HAP-1 (cell line): ENCODE data around the gene CLTA.
"Not testable (repeated sequence)": the region's sequence is repeated elsewhere in the genome, so short reads cannot be mapped to it uniquely, and the experiment has no call there.

Experiments
- DNase-seq, 2 experiments: peaks; one replicate each; pipeline ENCODE4 v3.0.0-alpha.2; 2016 to 2020; ENCODE audit warnings: low spot score in 2 of 2
- H3K27me3 ChIP-seq: fragments of 250-450 bp; sonication (Bioruptor Pico); 2 replicates; pipeline ENCODE4 v1.5.1; 2020; ENCODE audit warnings: low read depth, mild to moderate bottlenecking, moderate library complexity
- H3K36me3 ChIP-seq: fragments of 250-450 bp; sonication (Bioruptor Pico); replicated peaks from 2 replicates; pipeline ENCODE4 v1.5.1; 2020; ENCODE audit warnings: mild to moderate bottlenecking
- H3K4me1 ChIP-seq: fragments of 250-450 bp; sonication (Bioruptor Pico); 2 replicates; pipeline ENCODE4 v1.5.1; 2020; ENCODE audit warnings: mild to moderate bottlenecking
- H3K4me3 ChIP-seq: fragments of 250-450 bp; sonication (Bioruptor Pico); 2 replicates; pipeline ENCODE4 v1.5.1; 2020; ENCODE audit warnings: mild to moderate bottlenecking, moderate library complexity
- H3K9me3 ChIP-seq: fragments of 250-450 bp; sonication (Bioruptor Pico); 2 replicates; pipeline ENCODE4 v1.5.1; 2020; ENCODE audit warnings: mild to moderate bottlenecking, moderate library complexity
- in situ Hi-C: fragments of 300-500 bp; cut with MboI; formaldehyde crosslinking; loops from 3 replicates; pipeline ENCODE4 v1.14.3; 2020; ENCODE audit warnings: low sequenced_read_pairs, inconsistent platforms, mixed read lengths

The CLTA gene

DNA sequence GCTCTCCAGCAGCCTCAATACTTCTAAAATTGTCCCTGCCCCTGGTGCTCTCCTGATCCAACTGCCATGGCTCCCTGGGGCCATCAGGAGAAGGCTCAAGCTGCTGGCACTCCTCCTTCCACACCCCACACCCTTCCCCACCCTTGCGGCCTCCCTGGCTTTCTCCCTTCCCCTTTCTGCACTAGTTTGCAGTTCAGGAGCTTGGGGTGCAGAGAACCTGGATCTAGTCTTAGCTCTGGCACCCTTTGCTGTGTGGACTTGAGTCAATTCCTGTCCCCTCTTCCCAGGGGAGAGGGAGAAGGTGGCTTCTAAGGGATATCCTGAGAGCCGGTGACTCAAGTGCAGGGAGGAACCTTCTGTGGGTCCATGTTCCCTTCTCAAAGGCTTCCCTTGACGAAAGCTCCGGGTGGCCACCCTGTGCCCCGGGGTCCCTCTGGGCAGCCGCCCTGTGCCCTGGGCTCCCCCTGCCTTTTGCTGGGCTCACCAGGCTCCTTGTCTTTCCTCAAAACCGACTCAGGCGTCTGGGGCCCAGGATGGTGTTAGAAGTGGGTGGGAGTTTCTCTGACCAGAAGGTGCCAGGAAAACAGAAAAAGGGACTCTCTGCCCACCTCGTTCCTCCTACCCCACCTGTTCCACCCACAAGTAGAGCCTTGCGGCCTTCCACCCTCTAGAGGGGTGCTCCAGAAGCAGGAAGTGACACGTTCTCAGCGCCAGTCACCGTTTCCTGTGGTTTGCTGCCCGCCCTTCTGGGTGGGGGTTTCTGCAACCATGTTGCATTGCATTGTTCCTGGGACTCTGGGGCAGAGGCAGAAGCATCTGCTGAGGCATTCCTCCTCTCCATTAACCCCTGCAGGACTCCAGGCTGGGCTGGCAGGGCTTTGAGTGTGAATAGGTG is 39.2 kb upstream of the CLTA start:
- Histone ChIP-seq H3K4me3 (no peak overlapping the region), H3K36me3 (no peaks in the 10 kb centered on the region), H3K9me3 (peaks cover 3% of the 10 kb centered on the region; the same call in 1 of the 2 replicates), H3K27me3 (no peaks in the 10 kb centered on the region), H3K4me1 (no peaks in the 10 kb centered on the region)
- in situ Hi-C loops = no loop called here
- DNase-seq = no peak

DNA sequence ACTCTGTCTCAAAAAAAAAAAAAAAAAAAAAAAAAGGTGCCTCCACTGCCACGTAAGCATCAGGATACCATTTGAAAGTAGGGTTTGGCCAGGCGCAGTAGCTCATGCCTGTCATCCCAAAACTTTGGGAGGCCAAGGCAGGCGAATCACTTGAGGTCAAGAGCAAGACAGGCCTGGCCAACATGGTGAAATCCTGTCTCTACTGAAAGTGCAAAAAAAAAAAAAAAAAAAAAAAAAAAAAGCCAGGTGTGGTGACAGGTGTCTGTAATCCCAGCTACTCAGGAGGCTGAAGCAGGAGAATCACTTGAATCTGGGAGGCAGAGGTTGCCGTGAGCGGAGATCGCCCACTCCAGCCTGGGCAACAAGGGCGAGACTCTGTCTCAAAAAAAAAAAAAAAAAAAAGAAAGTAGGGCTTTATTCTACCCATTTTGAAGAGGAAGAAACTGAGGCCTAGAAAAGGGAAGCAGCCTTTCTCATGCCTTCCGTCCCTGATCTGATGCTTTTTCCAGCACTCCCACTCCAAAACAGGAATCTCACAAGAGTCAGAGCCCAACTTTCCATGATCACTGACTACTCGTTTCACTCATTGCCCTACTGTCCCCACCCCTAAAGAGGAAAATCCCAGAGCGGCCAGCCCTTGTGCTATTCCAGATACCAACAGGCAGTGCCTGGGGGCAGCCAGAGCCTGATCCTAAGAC is 37.8 kb upstream of the CLTA start:
- in situ Hi-C loops = no loop called here
- Histone ChIP-seq H3K4me3 (no peak overlapping the region), H3K36me3 (no peaks in the 10 kb centered on the region), H3K27me3 (no peaks in the 10 kb centered on the region), H3K9me3 (peaks cover 6% of the 10 kb centered on the region), H3K4me1 (no peaks in the 10 kb centered on the region)
- no peak for DNase-seq

DNA sequence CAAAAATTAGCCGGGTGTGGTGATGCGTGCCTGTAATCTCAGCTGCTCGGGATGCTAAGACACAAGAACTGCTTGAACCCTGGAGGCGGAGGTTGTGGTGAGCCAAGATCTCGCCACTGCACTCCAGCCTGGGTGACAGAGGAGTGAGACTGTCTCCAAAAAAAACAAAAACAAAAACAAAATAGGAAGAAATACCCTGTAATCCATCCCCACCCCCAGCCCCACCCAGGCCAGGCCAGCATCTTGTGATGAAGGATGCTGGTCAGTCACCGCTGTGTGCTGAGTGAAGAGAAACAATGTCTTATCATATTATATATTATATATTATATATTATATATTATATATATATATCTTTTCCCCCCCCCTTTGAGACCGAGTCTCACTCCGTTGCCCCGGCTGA is 37.0 kb upstream of the CLTA start:
- no peaks in the 10 kb centered on the region for H3K4me1 ChIP-seq

DNA sequence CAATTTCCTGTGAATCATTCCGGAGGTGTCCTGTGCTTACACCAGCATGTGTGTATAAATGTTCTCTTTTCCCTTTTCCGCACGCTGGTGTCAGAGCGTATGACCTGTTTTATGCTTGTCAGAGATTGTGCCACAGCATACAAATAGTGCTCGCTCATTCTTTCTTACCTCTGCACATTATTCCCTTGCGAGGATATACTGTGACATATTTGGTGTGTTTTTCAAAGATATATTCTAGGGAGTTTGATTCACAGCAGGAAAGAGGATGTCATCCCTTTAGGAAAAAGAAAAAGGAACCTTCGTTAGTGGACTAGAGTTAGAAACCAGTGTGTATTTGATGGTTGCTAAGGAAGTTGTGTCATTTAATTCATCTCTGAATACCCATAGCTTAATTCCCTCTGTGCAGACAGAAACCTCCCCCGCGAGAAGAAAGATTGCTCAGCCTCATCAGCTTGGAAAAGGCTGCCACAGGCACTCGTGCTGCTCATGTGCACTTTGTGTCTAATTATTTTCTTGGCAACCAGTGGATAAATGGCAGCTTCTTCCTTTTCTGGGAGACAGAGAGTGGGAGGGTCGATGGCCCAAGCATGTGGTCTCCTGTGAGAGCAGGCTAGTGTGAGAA is 36.3 kb upstream of the CLTA start:
- no peaks in the 10 kb centered on the region for H3K36me3 ChIP-seq
- in situ Hi-C loops = no loop called here
- peaks cover 6% of the 10 kb centered on the region for H3K9me3 ChIP-seq
- no peak overlapping the region for H3K4me3 ChIP-seq
- no peaks in the 10 kb centered on the region for H3K4me1 ChIP-seq
- H3K27me3 ChIP-seq = no peaks in the 10 kb centered on the region
- DNase-seq = no peak

More for the DNA sequence above, 37.0 kb upstream of the CLTA start:
- DNase-seq = no peak
- Histone ChIP-seq H3K27me3 (no peaks in the 10 kb centered on the region), H3K4me3 (no peak overlapping the region), H3K9me3 (peaks cover 6% of the 10 kb centered on the region), H3K36me3 (no peaks in the 10 kb centered on the region)
- in situ Hi-C loops = no loop called here

DNA sequence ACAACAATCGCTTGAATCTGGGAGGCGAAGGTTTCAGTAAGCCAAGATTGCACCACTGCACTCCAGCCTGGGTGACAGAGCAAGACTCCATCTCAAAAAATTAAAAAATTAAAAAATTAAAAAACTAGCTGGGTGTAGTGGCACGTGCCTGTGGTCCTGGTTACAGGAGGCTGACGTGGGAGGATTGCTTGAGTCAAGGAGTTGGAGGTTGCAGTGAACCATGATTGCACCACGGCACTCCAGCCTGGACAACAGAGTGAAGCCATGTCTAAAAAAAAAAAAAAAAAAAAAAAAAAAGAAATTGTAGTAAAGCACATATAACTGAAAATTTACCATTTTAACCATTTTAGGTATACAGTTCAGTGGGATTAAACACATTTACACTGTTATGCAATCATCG is 34.6 kb upstream of the CLTA start:
- Histone ChIP-seq H3K36me3 (no peaks in the 10 kb centered on the region), H3K9me3 (peaks cover 6% of the 10 kb centered on the region), H3K4me3 (no peak overlapping the region), H3K4me1 (no peaks in the 10 kb centered on the region), H3K27me3 (no peaks in the 10 kb centered on the region)
- no peak for DNase-seq
- in situ Hi-C loops = no loop called here

DNA sequence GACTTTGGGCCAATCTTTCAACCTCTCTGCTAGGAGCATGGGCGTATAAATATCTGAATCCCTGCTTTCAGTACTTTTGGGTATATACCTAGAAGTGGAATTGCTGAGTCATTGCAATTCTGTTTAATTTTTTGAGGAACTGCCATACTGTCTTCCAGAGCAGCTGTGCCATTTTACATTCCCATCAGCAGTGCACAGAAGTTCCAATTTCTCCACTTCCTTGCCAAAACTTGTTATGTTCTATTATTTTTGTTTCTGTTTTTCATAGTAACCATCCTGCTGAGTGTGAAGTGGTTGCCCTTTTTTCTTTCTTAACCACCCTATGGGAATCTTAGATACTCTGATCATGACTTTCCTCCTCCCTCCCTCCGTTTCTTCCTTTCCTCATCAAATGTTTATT is 32.6 kb upstream of the CLTA start:
- in situ Hi-C loops = no loop called here
- no peak for DNase-seq
- Histone ChIP-seq H3K4me1 (no peaks in the 10 kb centered on the region), H3K9me3 (peaks cover 6% of the 10 kb centered on the region), H3K36me3 (no peaks in the 10 kb centered on the region), H3K4me3 (no peak overlapping the region), H3K27me3 (no peaks in the 10 kb centered on the region)

DNA sequence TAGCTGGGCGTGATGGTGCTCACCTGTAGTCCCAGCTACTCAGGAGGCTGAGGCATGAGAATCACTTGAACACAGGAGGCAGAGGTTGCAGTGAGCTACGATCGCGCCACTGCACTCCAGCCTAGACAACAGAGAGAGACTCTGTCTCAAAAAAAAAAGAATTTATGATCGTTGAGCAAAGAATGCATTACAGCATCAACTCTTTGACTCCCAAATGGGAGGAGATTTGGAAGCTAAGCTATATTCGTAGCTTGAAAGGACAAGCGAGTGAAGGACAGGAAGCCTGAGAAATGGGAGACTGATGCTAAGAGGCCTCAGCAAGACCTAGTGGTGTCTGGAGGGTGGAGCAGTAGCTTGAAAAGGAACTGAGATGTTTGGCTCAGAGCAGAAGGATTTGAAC is 31.8 kb upstream of the CLTA start:
- no peak for DNase-seq
- no peaks in the 10 kb centered on the region for H3K27me3 ChIP-seq
- no peaks in the 10 kb centered on the region for H3K4me1 ChIP-seq
- no peaks in the 10 kb centered on the region for H3K36me3 ChIP-seq
- no peak overlapping the region for H3K4me3 ChIP-seq
- in situ Hi-C loops = no loop called here
- peaks cover 6% of the 10 kb centered on the region for H3K9me3 ChIP-seq

DNA sequence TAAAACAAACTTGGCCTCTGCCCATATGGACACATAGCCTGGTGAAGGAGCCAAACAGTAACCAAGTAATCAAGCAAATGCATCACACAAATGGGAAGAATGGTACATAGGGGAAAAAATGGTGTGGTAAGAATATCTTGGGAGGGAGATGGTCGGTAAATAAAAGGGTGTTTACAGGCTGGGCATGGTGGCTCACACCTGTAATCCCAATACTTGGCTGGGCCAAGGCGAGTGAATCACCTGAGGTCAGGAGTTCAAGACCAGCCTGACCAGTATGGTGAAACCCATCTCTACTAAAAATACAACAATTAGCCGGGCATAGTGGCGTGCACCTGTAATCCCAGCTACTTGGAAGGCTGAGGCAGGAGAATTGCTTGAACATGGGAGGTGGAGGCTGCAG is 31.2 kb upstream of the CLTA start:
- H3K4me3 ChIP-seq, DNase-seq, H3K4me1 ChIP-seq, in situ Hi-C loops, H3K27me3 ChIP-seq, H3K9me3 ChIP-seq, H3K36me3 ChIP-seq: not testable (repeated sequence)

DNA sequence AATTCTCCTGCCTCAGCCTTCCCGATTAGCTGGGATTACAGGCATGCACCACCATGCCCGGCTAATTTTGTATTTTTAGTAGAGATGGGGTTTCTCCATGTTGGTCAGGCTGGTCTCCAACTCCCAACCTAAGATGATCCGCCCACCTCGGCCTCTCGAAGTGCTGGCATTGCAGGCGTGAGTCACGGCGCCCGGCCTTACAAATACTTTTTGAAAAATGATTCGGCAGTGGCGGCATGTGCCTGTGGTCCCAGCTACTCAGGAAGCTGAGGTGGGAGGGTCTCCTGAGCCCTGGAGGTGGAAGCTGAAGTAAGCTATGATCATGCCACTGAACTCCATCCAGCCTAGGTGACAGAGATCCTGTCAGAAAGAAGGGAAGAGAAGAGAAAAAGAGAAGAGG is 30.6 kb upstream of the CLTA start:
- H3K4me1 ChIP-seq, H3K36me3 ChIP-seq, H3K4me3 ChIP-seq, H3K9me3 ChIP-seq, in situ Hi-C loops, DNase-seq, H3K27me3 ChIP-seq: not testable (repeated sequence)

DNA sequence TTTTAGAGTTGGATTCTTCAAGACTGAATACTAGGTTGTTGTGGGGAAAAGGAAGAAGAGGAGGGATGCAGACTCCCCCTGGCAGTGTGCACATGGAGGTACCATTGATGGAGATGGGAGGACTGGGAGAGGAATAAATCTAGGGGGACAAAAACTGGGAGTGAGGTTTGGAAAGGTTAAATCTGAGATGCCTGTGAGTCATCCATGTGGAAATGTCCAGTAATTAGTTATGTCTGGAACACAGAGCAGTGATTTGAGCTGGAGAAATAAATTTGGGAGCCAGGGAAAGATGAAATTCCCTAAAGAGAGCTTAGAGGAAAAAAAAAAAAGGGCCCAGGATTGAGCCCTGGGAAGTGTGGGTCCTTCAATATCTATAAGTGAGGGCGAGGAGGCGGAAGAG is 29.5 kb upstream of the CLTA start:
- Histone ChIP-seq H3K4me1 (no peaks in the 10 kb centered on the region), H3K9me3 (peaks cover 6% of the 10 kb centered on the region), H3K4me3 (no peak overlapping the region), H3K36me3 (no peaks in the 10 kb centered on the region), H3K27me3 (no peaks in the 10 kb centered on the region)
- in situ Hi-C loops = no loop called here
- DNase-seq = no peak

DNA sequence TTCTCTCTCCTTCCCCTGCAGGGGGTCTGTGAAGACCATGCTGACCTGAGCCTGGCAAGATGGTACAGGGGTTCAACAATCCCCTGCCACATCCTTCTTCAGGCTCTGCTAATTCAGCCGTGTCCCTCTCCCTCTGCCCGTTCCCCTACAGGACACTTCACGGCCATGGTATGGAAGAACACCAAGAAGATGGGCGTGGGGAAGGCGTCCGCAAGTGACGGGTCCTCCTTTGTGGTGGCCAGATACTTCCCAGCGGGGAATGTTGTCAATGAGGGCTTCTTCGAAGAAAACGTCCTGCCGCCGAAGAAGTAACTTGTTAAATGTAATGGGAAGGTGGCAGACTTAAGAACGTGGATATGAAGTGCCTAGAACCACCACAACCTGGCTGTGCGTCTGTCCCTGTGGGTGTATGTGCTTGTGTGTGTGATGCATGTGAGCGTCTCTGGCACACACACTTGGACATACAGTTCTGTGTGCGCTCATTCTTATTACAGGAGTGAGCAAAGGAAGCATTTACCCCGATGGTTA is 28.4 kb upstream of the CLTA start:
- Histone ChIP-seq H3K9me3 (no peaks in the 10 kb centered on the region), H3K36me3 (no peaks in the 10 kb centered on the region), H3K4me3 (no peak overlapping the region), H3K4me1 (no peaks in the 10 kb centered on the region), H3K27me3 (no peaks in the 10 kb centered on the region)
- in situ Hi-C loops = no loop called here
- no peak for DNase-seq

DNA sequence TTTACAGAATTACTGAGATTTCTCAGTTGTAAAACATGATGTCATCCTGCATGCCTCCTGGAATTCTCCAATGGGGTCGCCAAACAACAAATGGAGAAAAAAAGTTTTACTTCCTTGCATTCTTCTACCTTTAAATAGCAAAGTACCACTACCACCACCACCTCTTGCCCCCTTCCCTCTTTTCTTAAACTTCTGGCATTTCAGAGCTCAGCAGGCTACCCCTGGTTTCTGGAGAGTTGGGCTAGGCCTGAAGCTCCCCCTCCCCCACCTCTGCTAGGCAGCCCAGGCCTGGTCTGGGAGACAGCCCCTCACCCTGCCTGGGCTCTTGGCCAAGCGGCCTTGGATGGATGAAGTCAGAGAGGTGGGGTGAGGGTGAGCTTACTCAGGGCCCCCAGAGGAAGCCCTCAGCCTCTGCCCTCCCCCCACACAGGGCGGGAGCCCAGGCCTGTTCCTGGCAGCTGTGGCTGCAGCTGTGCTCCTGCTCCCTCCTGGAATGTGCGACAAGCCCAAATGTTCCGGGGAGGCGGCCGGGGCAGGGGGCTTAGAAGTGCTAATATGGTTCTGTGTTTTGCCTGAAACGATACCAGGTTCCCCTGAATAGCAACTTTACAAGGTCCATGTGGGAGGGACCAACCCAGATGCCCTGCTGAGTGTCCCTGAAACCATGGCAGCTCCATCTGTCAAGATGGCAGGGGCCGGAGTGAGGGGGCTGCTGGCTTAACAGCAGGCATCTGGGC is 27.5 kb upstream of the CLTA start:
- H3K4me1 ChIP-seq = no peaks in the 10 kb centered on the region
- H3K9me3 ChIP-seq = no peaks in the 10 kb centered on the region
- in situ Hi-C loops = no loop called here
- no peak overlapping the region for H3K4me3 ChIP-seq
- H3K27me3 ChIP-seq = no peaks in the 10 kb centered on the region
- peak in 1 of 2 experiments; percentile 43 for DNase-seq
- no peaks in the 10 kb centered on the region for H3K36me3 ChIP-seq

DNA sequence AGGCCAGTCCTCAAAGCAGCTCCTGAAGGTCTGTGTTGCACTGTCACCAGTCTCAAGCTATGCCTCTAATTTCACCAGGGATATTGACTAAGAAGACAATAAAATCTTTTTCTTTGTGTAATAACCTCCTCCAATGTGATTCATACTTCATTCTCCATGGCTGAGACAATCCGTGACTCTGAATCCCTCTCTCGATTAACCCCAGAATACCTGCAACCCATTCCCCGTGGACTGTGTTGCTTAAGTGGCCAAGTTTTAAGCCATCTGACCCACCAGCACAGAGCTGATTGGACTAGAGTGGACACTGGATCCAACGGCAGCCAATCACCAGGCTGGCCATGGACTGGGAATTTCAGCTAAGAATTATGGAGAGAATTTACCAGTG is 26.9 kb upstream of the CLTA start:
- in situ Hi-C loops = no loop called here
- DNase-seq = no peak
- no peak overlapping the region for H3K4me3 ChIP-seq

More for the DNA sequence above, 26.9 kb upstream of the CLTA start:
- Histone ChIP-seq H3K36me3 (no peaks in the 10 kb centered on the region), H3K27me3 (no peaks in the 10 kb centered on the region), H3K4me1 (no peaks in the 10 kb centered on the region), H3K9me3 (no peaks in the 10 kb centered on the region)
